Measurements from ENCODE around the gene UAP1L1.

Gene UAP1L1

GRCh38 chr9:137078701-137079400, 1.5 kb downstream of the UAP1L1 start:
- TF ChIP-seq CTCF (IDR thresholded peaks at IDR 0.05; ENCODE audit: insufficient read depth, low read depth, low read length, missing control alignments) = no peak
- DNase-seq (ENCODE audit: low read depth) = no peak

GRCh38 chr9:137079401-137079787, 2.1 kb downstream of the UAP1L1 start:
- TF ChIP-seq CTCF (IDR thresholded peaks at IDR 0.05; ENCODE audit: insufficient read depth, low read depth, low read length, missing control alignments) = no peak
- H3K4me3 ChIP-seq (ENCODE audit: low read length) = no peak overlapping the region
- no peak for DNase-seq (ENCODE audit: low read depth)

More at GRCh38 chr9:137078701-137079400, 1.5 kb downstream of the UAP1L1 start:
- H3K4me3 ChIP-seq (ENCODE audit: low read length) = no peak overlapping the region

- no peak for TF ChIP-seq CTCF (IDR thresholded peaks at IDR 0.05; ENCODE audit: insufficient read depth, low read depth, low read length, missing control alignments)
- H3K4me3 ChIP-seq (ENCODE audit: low read length) = no peak overlapping the region
- no peak for DNase-seq (ENCODE audit: low read depth)
These were observed 3.2 kb downstream of the UAP1L1 start for GRCh38 chr9:137080260-137081122.

GRCh38 chr9:137082222-137082924, 5.1 kb downstream of the UAP1L1 start:
- TF ChIP-seq CTCF (IDR thresholded peaks at IDR 0.05; ENCODE audit: insufficient read depth, low read depth, low read length, missing control alignments) = no peak
- no peak overlapping the region for H3K4me3 ChIP-seq (ENCODE audit: low read length)
- no peak for DNase-seq (ENCODE audit: low read depth)

- no peak overlapping the region for H3K4me3 ChIP-seq (ENCODE audit: low read length)
- no peak for DNase-seq (ENCODE audit: low read depth)
- no peak for TF ChIP-seq CTCF (IDR thresholded peaks at IDR 0.05; ENCODE audit: insufficient read depth, low read depth, low read length, missing control alignments)
These were observed 5.6 kb downstream of the UAP1L1 start for GRCh38 chr9:137082925-137083290.

GRCh38 chr9:137083394-137084004, 6.2 kb downstream of the UAP1L1 start:
- no peak for TF ChIP-seq CTCF (IDR thresholded peaks at IDR 0.05; ENCODE audit: insufficient read depth, low read depth, low read length, missing control alignments)
- peak; percentile 99 for DNase-seq (ENCODE audit: low read depth)
- no peak overlapping the region for H3K4me3 ChIP-seq (ENCODE audit: low read length)

Measured in epithelial cell of esophagus (primary cell).